Adrenal gland (tissue), 12 donors: ENCODE data around the gene BMERB1. TPM values are rescaled to one million over a fixed set of nuclear protein-coding genes. Genes with fewer than 3 reads are reported as not detected.
A peak's percentile ranks its signal among the peaks of the same experiment; 100 is the strongest.

ENCODE experiments used
- DNase-seq, 7 donors: peaks; one replicate each; pipeline ENCODE4 v3.0.0-alpha.2; 2019 to 2020
- H3K27ac ChIP-seq, 5 donors: fragments of 200-600 bp; sonication (generic) in 4 of 5; 1 replicate in 3 of 5; 2 replicates in 2 of 5; pipeline versions ENCODE4 v1.5.1 to v1.8.0; 2016 to 2020; ENCODE audit warnings: mild to moderate bottlenecking in 1 of 5
- H3K27me3 ChIP-seq: fragments of 200-600 bp; 2 replicates; pipeline ENCODE4 v1.8.0; 2021
- H3K36me3 ChIP-seq, 2 donors: fragments of 200-600 bp; replicated peaks in 1 of 2; 1 replicate in 1 of 2; 2 replicates in 1 of 2; pipeline versions ENCODE4 v1.5.1 to v1.8.0; 2018 to 2022
- H3K4me1 ChIP-seq, 2 donors: fragments of 200-600 bp; replicated peaks in 1 of 2; 1 replicate in 1 of 2; 2 replicates in 1 of 2; pipeline versions ENCODE4 v1.5.1 to v1.8.0; 2018 to 2021
- H3K4me3 ChIP-seq, 4 donors: fragments of 200-600 bp; sonication (generic) in 3 of 4; one replicate each; pipeline ENCODE4 v1.5.1; 2016 to 2018
- H3K9me3 ChIP-seq, 3 donors: fragments of 200-600 bp; sonication (generic) in 1 of 3; replicated peaks in 1 of 3; 1 replicate in 2 of 3; 2 replicates in 1 of 3; pipeline versions ENCODE4 v1.5.1 to v1.8.0; 2016 to 2021
- POLR2A ChIP-seq, 2 donors: fragments of 450-650 bp; IDR thresholded peaks; one replicate each; pipeline ENCODE4 v1.6.1; 2017; ENCODE audit warnings: antibody characterized with exemption in 2 of 2, mild to moderate bottlenecking in 2 of 2, moderate library complexity in 1 of 2
- WGBS, 4 donors: extraction: QIAGEN DNeasy Blood & Tissue Kit in 2 of 4; methylation state at CpG; one replicate each; pipeline versions ENCODE4 v1.1.5 to v1.1.7; 2013 to 2017; 5-methylcytosine and 5-hydroxymethylcytosine counted together
- intact Hi-C, 2 donors: fragments of 100-400 bp; cut with DNase I; formaldehyde crosslinking; loops; one replicate each; pipeline versions ENCODE4 v1.14.1 to v1.15.0; 2022 to 2023
- polyA plus RNA-seq, 3 donors: library from polyadenylated mRNA; stranded (reverse); fragments of 200-250 nt in 2 of 3; fragments of 350-450 nt in 1 of 3; fragmentation: Illumina TruSeq in 1 of 3; extraction: RNeasy Lipid Tissue Mini Kit (QIAGEN cat#74804) in 1 of 3; gene quantifications; one replicate each; pipeline ENCODE4 v1.2.3, GENCODE V29; 2013 to 2014
- total RNA-seq, 9 donors: library from RNA; depleted of rRNA in 4 of 9; stranded (reverse); fragments of >200 nt in 4 of 9; fragments of 120-200 nt in 1 of 9; fragmentation: NEBNext Ultra II Directional in 1 of 9; extraction: Animal tissue kit (Norgen Biotek cat#: 25700) in 1 of 9; gene quantifications; one replicate each; pipeline versions ENCODE4 v1.1.0 to v1.2.4, GENCODE V29; 2013 to 2023
- TF ChIP-seq, protein P1 (sequence below), 6 experiments: fragments of 450-650 bp in 4 of 6; fragments of 200-600 bp in 2 of 6; sonication (generic) in 1 of 6; IDR thresholded peaks; 1 replicate in 5 of 6; 2 replicates in 1 of 6; pipeline versions ENCODE4 v1.5.1 to v1.8.0; 2016 to 2021; ENCODE audit warnings: antibody characterized with exemption in 6 of 6, mild to moderate bottlenecking in 2 of 6, moderate library complexity in 1 of 6
- donor health status: healthy with polysubstance abuse.
- donor health status: Bipolar disorder and iron deficiency.
- donor health status: DM: yes; HTN: yes; CAD: no.
- donor health status: DM: no; HTN: no; CAD: no.
- donor health status: DM: no; HTN: no; CAD: no.
- donor health status: DM: yes; HTN: yes; CAD: no.

Gene BMERB1
- total and polyA plus RNA-seq, 12 donors = 9.8 to 56.0 (median 18.7) TPM

DNA sequence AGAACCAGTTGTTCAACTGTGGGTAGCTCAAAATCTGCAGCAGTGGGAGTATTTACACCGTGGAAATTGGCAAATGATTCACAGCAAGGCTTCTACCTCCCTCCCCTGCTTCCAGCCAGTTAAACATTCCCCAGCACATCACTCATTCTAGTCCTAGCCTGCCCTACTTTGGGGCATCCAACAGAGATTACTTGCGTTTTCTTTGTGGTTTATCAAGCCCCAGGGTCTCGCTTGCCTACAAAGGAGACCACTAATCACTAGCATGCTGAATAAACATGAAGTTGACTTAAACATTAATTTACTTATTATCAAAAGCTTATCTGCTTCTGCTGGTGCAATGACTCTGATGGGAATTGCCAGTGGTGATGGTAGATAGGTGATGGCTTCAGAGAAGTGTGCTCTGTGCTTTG is 114.1 kb downstream of the BMERB1 start:
- intact Hi-C loops = no loop called here
- Histone ChIP-seq H3K4me1 (no peaks in the 10 kb centered on the region), H3K9me3 (no peaks in the 10 kb centered on the region), H3K36me3 (no peaks in the 10 kb centered on the region), H3K27me3 (no peaks in the 10 kb centered on the region), H3K4me3 (no peak overlapping the region), H3K27ac (no peak overlapping the region)
- 81 to 95% (median 90%) methylated on average over 3 of the region's 3 CpGs for WGBS, 4 donors
- no peak for DNase-seq
- TF ChIP-seq POLR2A (IDR thresholded peaks at IDR 0.05) = no peak
- TF ChIP-seq, protein P1, sequence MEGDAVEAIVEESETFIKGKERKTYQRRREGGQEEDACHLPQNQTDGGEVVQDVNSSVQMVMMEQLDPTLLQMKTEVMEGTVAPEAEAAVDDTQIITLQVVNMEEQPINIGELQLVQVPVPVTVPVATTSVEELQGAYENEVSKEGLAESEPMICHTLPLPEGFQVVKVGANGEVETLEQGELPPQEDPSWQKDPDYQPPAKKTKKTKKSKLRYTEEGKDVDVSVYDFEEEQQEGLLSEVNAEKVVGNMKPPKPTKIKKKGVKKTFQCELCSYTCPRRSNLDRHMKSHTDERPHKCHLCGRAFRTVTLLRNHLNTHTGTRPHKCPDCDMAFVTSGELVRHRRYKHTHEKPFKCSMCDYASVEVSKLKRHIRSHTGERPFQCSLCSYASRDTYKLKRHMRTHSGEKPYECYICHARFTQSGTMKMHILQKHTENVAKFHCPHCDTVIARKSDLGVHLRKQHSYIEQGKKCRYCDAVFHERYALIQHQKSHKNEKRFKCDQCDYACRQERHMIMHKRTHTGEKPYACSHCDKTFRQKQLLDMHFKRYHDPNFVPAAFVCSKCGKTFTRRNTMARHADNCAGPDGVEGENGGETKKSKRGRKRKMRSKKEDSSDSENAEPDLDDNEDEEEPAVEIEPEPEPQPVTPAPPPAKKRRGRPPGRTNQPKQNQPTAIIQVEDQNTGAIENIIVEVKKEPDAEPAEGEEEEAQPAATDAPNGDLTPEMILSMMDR (IDR thresholded peaks at IDR 0.05) = no peak

DNA sequence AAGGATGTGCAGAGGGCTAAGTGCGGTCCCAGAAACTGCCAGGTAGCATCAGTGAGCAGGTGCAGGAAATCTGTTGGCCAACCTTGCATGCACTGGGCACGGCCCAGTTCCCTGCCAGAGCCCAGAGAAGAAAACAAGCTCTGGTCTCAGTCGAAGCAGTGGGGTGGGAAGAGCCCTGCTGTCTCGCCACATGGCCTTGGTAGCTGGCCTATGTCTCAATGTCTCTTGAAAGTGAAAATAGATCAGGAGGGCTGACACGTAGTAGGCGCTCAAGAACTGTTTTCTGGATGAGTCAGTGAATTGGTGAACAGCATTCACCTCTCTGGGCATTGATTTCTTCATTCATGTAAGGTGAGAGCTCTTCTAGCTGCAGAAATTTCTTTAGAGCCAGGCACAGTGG is 118.1 kb downstream of the BMERB1 start:
- Histone ChIP-seq H3K9me3 (no peaks in the 10 kb centered on the region), H3K27me3 (no peaks in the 10 kb centered on the region), H3K4me1 (no peaks in the 10 kb centered on the region), H3K36me3 (no peaks in the 10 kb centered on the region), H3K4me3 (no peak overlapping the region), H3K27ac (no peak overlapping the region)
- DNase-seq = no peak
- intact Hi-C loops = loop anchor here in 1 of 2 donors (10.0 kb wide), 1 partner anchor 118 kb away; the partner anchor contains the start of gene BMERB1
- no peak for TF ChIP-seq POLR2A (IDR thresholded peaks at IDR 0.05)
- TF ChIP-seq, protein P1 (IDR thresholded peaks at IDR 0.05) = no peak
- WGBS, 4 donors = 75 to 86% (median 79%) methylated on average over 6 of the region's 6 CpGs

DNA sequence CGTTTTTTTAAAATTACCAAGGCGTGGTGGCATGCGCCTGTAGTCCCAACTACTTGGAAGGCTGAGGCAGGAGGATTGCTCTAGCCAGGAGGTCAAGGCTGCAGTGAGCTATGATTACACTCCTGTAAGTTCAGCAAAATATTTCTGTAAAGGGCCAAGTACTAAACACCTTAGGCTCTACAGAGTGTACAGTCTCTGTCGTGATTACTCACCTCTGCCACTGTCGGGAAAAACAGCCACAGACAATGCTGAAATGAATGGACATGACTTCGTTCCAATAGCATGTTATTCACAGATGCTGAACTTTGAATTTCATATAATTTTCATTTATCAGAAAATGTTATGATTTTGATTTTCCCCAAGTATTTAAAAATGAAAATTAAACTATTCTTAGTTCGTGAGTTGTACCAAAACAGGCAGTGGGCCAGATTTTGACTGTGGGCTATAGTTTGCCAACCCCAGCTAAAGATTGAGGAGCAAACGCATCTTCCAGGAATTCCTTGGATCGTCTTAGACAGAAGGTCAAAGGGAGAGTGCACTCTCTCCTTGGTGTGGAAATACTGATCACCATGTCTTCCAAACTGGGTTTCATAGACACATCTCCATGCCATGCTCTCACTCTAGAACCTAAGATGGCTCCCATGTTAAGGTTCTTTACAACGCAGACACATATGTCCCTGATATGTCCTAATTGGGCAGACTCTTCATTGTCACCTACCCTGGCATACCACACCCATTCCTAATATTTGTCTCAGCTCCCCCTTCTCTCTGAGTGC is 119.1 kb downstream of the BMERB1 start:
- H3K27me3 ChIP-seq = no peaks in the 10 kb centered on the region
- TF ChIP-seq, protein P1 (IDR thresholded peaks at IDR 0.05) = no peak
- no peak for TF ChIP-seq POLR2A (IDR thresholded peaks at IDR 0.05)
- intact Hi-C loops = loop anchor here in 1 of 2 donors (10.0 kb wide), 1 partner anchor 119 kb away; the partner anchor contains the start of gene BMERB1
- H3K9me3 ChIP-seq = no peaks in the 10 kb centered on the region
- 74 to 78% (median 77%) methylated on average over 10 of the region's 10 CpGs for WGBS, 4 donors
- no peak overlapping the region for H3K27ac ChIP-seq
- no peaks in the 10 kb centered on the region for H3K36me3 ChIP-seq
- no peaks in the 10 kb centered on the region for H3K4me1 ChIP-seq
- no peak for DNase-seq
- peak overlapping the region in 1 of 4 donors; percentile 18 for H3K4me3 ChIP-seq

DNA sequence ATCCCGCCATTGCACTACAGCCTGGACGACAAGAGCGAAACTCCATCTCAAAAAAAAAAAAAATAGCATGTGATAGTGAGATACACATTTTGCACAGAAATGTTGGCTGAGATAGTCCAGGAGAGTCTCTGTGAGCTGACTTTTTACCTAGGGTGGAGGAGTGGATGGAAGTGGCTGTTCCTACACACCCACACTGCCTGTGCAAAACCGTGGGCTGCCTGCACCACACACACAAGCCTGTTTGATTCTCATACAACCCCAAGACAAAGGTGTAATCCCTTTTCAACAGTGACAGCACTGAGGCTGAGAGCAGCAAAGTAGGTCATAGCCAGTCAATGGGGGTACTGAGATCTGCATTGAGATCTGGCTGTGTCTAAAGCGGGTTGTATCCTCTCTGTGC is 121.7 kb downstream of the BMERB1 start:
- Histone ChIP-seq H3K27me3 (no peaks in the 10 kb centered on the region), H3K36me3 (no peaks in the 10 kb centered on the region), H3K27ac (no peak overlapping the region), H3K4me3 (no peak overlapping the region), H3K9me3 (no peaks in the 10 kb centered on the region), H3K4me1 (no peaks in the 10 kb centered on the region)
- 87 to 96% (median 95%) methylated on average over 5 of the region's 5 CpGs for WGBS, 4 donors
- no peak for DNase-seq
- intact Hi-C loops = loop anchor here in 1 of 2 donors (10.0 kb wide), 1 partner anchor 121 kb away; the partner anchor contains the start of gene BMERB1
- TF ChIP-seq POLR2A (IDR thresholded peaks at IDR 0.05) = no peak
- TF ChIP-seq, protein P1 (IDR thresholded peaks at IDR 0.05) = no peak
